Sigmoid colon (tissue), 4 donors: ENCODE results near the gene DENND1B.

Experiments
- EP300 ChIP-seq, 4 donors: sonication (generic); formaldehyde crosslinking; IDR thresholded peaks; one replicate each; pipeline ENCODE4 v1.6.1; 2017; ENCODE audit warnings: antibody characterized with exemption in 4 of 4
- POLR2A ChIP-seq, 2 donors: fragments of 450-650 bp; IDR thresholded peaks; one replicate each; pipeline ENCODE4 v1.6.1; 2016; ENCODE audit warnings: antibody characterized with exemption in 2 of 2, mild to moderate bottlenecking in 2 of 2, moderate library complexity in 2 of 2
- POLR2AphosphoS5 ChIP-seq, 4 donors: sonication (generic); formaldehyde crosslinking; IDR thresholded peaks; one replicate each; pipeline ENCODE4 v1.6.1; 2017; ENCODE audit warnings: antibody characterized with exemption in 4 of 4
- TF ChIP-seq, protein P1 (sequence below), 4 experiments: fragments of 450-650 bp in 3 of 4; fragments of 200-600 bp in 1 of 4; IDR thresholded peaks; one replicate each; pipeline ENCODE4 v1.5.1; 2016 to 2019; ENCODE audit warnings: antibody characterized with exemption in 4 of 4, mild to moderate bottlenecking in 3 of 4, moderate library complexity in 2 of 4

DNA sequence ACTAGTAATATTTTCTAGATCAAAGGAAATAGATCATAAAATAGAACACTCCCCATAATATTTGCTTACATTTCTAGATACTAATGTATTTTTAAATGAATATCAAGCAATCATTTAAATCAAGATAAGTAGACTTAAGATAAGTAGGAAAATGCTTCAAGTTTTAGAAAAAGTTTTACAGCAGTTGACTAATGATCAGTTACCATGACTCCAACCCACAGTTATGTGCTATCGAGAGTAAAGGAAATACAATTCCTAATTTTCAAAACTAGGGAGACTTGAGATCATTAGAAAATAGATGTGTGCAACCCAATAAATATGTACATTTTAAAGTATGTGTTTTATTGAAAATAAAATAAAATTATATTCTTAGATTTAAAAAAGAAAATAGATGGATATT, 95.0 kb downstream of the DENND1B start:
- TF ChIP-seq, protein P1, sequence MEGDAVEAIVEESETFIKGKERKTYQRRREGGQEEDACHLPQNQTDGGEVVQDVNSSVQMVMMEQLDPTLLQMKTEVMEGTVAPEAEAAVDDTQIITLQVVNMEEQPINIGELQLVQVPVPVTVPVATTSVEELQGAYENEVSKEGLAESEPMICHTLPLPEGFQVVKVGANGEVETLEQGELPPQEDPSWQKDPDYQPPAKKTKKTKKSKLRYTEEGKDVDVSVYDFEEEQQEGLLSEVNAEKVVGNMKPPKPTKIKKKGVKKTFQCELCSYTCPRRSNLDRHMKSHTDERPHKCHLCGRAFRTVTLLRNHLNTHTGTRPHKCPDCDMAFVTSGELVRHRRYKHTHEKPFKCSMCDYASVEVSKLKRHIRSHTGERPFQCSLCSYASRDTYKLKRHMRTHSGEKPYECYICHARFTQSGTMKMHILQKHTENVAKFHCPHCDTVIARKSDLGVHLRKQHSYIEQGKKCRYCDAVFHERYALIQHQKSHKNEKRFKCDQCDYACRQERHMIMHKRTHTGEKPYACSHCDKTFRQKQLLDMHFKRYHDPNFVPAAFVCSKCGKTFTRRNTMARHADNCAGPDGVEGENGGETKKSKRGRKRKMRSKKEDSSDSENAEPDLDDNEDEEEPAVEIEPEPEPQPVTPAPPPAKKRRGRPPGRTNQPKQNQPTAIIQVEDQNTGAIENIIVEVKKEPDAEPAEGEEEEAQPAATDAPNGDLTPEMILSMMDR (IDR thresholded peaks at IDR 0.05): no peak
- TF ChIP-seq POLR2A (IDR thresholded peaks at IDR 0.05): no peak
- no peak for TF ChIP-seq POLR2AphosphoS5 (IDR thresholded peaks at IDR 0.05)
- no peak for TF ChIP-seq EP300 (IDR thresholded peaks at IDR 0.05)
